ENCODE results near the gene CENPX.

The CENPX gene

DNA sequence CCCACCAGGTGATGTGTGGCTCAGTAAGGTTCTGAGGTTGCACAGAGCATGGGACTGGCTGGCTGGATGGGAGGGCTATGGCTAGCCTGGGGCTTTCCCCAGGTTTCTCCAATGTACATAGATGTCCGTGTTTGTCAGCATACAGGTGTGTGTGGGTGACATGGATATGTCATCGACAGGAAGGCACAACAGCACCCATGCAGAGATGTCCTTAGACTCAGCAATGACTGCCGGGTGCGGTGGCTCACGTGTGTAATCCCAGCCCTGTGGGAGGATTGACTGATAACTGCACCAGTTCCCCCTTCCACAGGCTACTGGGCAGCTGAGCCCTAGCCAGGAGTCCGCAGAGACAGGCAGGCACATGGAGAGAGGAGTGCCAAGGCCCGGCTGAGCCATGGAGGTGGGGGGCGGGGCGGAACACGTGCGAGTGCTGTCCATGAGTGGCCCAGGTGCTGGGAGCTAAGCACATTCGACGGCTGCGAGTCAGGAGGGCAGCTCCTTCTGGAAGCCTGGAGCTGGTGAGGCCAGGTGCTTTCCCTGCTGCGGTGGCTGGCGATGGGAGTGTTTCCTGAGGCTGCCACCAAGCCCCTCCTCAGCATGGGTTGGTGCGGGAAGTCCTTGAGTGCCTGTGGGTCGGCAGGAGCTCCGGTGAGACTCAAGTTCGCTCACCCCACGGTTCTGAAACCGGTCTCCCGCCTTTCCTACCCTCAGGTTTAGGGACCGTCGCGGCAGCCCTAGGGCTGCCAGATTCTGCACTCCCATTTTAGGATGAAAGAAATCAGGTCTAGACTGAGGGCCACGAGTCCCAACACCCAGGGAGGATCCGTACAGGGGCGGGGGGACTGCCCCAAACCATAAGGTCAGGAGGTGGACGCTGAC lies 46.1 kb downstream of the CENPX start:
- no peak for DNase-seq

DNA sequence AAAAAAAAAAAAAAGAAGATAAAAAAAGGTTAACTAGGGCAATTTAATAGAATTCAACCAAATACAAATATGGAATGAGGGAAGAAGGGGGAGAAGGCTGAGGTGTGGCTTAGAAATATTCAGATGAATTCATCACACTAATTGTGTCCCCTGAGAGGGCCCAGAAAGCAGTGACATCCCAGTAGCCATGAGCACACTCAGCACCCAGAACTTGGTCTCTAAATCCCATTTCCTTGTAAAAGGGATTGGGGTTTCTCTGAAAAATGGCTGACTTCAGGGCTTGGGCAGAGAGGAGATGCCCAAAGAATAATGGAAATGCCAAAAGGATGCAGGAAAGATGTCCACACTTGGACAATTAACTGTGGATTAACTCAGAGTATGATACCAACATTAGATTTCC lies 49.2 kb downstream of the CENPX start:
- DNase-seq: no peak

DNA sequence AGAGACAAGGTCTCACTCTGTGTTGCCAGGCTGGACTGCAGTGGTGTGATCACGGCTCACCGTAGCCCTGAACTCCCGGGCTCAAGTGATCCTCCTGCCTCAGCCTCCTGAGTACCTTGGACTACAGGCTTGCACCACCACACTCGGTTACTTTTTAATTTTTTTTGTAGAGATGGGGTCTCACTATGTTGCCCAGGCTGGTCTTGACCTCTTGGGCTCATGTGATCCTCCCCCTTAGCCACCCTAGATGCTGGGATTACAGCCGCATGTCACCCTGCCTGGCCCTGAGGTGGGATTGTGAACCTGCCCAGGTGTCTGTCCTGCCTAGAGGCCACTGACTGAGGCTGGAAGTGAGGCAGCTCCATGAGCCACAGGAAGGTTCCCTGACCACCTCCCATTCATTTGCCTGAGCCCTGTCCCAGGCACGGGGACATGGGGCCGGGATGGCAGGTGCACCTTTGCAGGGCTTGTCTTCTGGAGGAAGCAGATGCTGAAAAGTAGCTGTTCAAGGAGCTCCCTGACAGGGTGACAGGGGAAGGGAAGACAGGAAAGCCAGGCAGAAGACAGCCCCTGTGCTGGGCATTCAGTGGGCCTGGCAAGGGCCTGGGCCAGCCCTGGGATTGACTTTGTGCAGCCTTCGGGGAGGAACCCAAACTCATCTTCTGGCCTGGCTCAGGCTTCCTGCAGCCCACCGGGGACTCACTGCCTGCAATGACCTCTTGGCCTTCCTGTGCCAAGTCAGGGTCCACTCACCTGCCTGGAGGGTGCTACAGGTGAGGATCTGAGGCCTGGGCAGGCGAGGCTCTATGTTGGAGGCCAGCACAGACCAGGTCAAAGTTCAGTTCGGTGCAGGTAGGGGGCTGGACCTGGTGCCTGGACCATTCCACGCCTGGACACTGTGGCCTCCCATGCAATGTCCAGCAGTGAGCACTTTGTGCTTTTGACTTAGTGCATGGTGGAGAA lies 53.5 kb downstream of the CENPX start:
- DNase-seq: no peak

Measured in activated gamma-delta T cell (primary cell).